ENCODE results near the gene ALG9. TPM values are rescaled to one million over a fixed set of nuclear protein-coding genes. Genes with fewer than 3 reads are reported as not detected.

The ALG9 gene
- total RNA-seq, 4 donors from 2014 or later, result 23.6 to 60.2 (median 49.4) TPM

GRCh38 chr11:111829185-111829968 is 42.0 kb downstream of the ALG9 start:
- Histone ChIP-seq H3K9me3 (no peaks in the 10 kb centered on the region), H3K27ac (no peak overlapping the region), H3K27me3 (no peaks in the 10 kb centered on the region), H3K36me3 (no peaks in the 10 kb centered on the region), H3K4me1 (no peaks in the 10 kb centered on the region), H3K4me3 (no peak overlapping the region)
- intact Hi-C loops (cut with DNase I; ENCODE audit: low total_unique reads), result no loop called here
- DNase-seq, result no peak
- TF ChIP-seq POLR2A (IDR thresholded peaks at IDR 0.05), result no peak
- TF ChIP-seq CTCF (IDR thresholded peaks at IDR 0.05), result no peak

- Histone ChIP-seq H3K4me1 (no peaks in the 10 kb centered on the region), H3K27me3 (no peaks in the 10 kb centered on the region), H3K36me3 (no peaks in the 10 kb centered on the region), H3K4me3 (no peak overlapping the region), H3K27ac (no peak overlapping the region), H3K9me3 (no peaks in the 10 kb centered on the region)
- intact Hi-C loops (cut with DNase I; ENCODE audit: low total_unique reads), result no loop called here
- TF ChIP-seq POLR2A (IDR thresholded peaks at IDR 0.05) (no peak), CTCF (IDR thresholded peaks at IDR 0.05) (no peak)
- DNase-seq, result no peak
Observed at GRCh38 chr11:111826322-111826950, 44.9 kb downstream of the ALG9 start.

GRCh38 chr11:111823629-111824028 is 47.8 kb downstream of the ALG9 start:
- no peaks in the 10 kb centered on the region for H3K36me3 ChIP-seq
- TF ChIP-seq CTCF (IDR thresholded peaks at IDR 0.05) (no peak), POLR2A (IDR thresholded peaks at IDR 0.05) (no peak)
- no peaks in the 10 kb centered on the region for H3K27me3 ChIP-seq
- no peak overlapping the region for H3K4me3 ChIP-seq
- no peaks in the 10 kb centered on the region for H3K9me3 ChIP-seq
- H3K4me1 ChIP-seq, result peaks cover 0 to 18% of the 10 kb centered on the region in 2 donors
- DNase-seq, result no peak
- H3K27ac ChIP-seq, result no peak overlapping the region
- intact Hi-C loops (cut with DNase I; ENCODE audit: low total_unique reads), result no loop called here

- no peak for TF ChIP-seq CTCF (IDR thresholded peaks at IDR 0.05)
- TF ChIP-seq POLR2A (IDR thresholded peaks at IDR 0.05), result no peak
- no peaks in the 10 kb centered on the region for H3K27me3 ChIP-seq
- intact Hi-C loops (cut with DNase I; ENCODE audit: low total_unique reads), result no loop called here
Observed at GRCh38 chr11:111823131-111823530, 48.2 kb downstream of the ALG9 start.

GRCh38 chr11:111819829-111820237 is 51.5 kb downstream of the ALG9 start:
- no peaks in the 10 kb centered on the region for H3K9me3 ChIP-seq
- H3K4me1 ChIP-seq, result peaks cover 0 to 18% of the 10 kb centered on the region in 2 donors
- no peaks in the 10 kb centered on the region for H3K36me3 ChIP-seq
- no peak for TF ChIP-seq CTCF (IDR thresholded peaks at IDR 0.05)
- TF ChIP-seq POLR2A (IDR thresholded peaks at IDR 0.05), result no peak
- H3K27ac ChIP-seq, result peak overlapping the region; percentile 74 to 77
- no peak overlapping the region for H3K4me3 ChIP-seq
- no peaks in the 10 kb centered on the region for H3K27me3 ChIP-seq
- DNase-seq, result no peak
- intact Hi-C loops (cut with DNase I; ENCODE audit: low total_unique reads), result no loop called here

More at GRCh38 chr11:111823131-111823530, 48.2 kb downstream of the ALG9 start:
- no peak for DNase-seq
- H3K9me3 ChIP-seq, result no peaks in the 10 kb centered on the region
- peaks cover 0 to 18% of the 10 kb centered on the region in 2 donors for H3K4me1 ChIP-seq
- H3K27ac ChIP-seq, result no peak overlapping the region
- no peaks in the 10 kb centered on the region for H3K36me3 ChIP-seq
- no peak overlapping the region for H3K4me3 ChIP-seq
